IMR-90 (cell line): ENCODE results near the gene IKBKE. TPM values are rescaled to one million over a fixed set of nuclear protein-coding genes. Genes with fewer than 3 reads are reported as not detected.

Experiments
- ATAC-seq: fragments of 200-7000 bp; cut with Tn5 transposase; 2 replicates; pipeline ENCODE4 v1.9.1; 2020; ENCODE audit warnings: low read depth, mild to moderate bottlenecking, moderate library complexity
- BruUV-seq: library from RNA; stranded (reverse); fragments of 400-500 nt; replicated peaks from 2 replicates; lab custom pipeline; 2021; lab: Mats Ljungman, UMichigan
- CTCF ChIA-PET: fragments of 300-600 bp; formaldehyde crosslinking; extraction: SDS; loops from one replicate; lab custom pipeline; 2021; ENCODE audit warnings: antibody characterized with exemption; lab: Yijun Ruan, JAX
- POLR2A ChIA-PET: fragments of 300-600 bp; sonication (Branson Sonifier 250); formaldehyde crosslinking; loops from one replicate; lab custom pipeline; 2022; ENCODE audit warnings: antibody characterized with exemption; ENCODE audit not compliant: unreplicated experiment; lab: Charles Lee
- DNase-seq: peaks from one replicate; pipeline ENCODE4 v3.0.0; 2013
- H2AFZ ChIP-seq: replicated peaks from 2 replicates; pipeline ENCODE3; 2013; ENCODE audit warnings: low read length, mild to moderate bottlenecking; ENCODE audit not compliant: poor library complexity
- H2AK5ac ChIP-seq: 2 replicates; pipeline ENCODE4 v1.6.1; 2013; ENCODE audit warnings: low read depth, low read length, inconsistent platforms
- H2AK9ac ChIP-seq: replicated peaks from 2 replicates; pipeline ENCODE3; 2013; ENCODE audit warnings: mild to moderate bottlenecking, low read depth, low read length, moderate library complexity; ENCODE audit not compliant: poor library complexity
- H2BK120ac ChIP-seq: 2 replicates; pipeline ENCODE4 v1.6.1; 2013; ENCODE audit warnings: low read depth, low read length, inconsistent platforms
- H2BK15ac ChIP-seq: 3 replicates; pipeline ENCODE4 v1.6.1; 2013; ENCODE audit warnings: low read depth, low read length, inconsistent platforms
- H2BK20ac ChIP-seq: 2 replicates; pipeline ENCODE4 v1.6.1; 2013; ENCODE audit warnings: low read depth, mild to moderate bottlenecking, inconsistent platforms, low read length, moderate library complexity
- H2BK5ac ChIP-seq: 2 replicates; pipeline ENCODE4 v1.6.1; 2013; ENCODE audit warnings: mild to moderate bottlenecking, low read depth, low read length, inconsistent platforms; ENCODE audit not compliant: poor library complexity, severe bottlenecking
- H3K14ac ChIP-seq: replicated peaks from 2 replicates; pipeline ENCODE4 v1.6.1; 2013; ENCODE audit warnings: low read depth, low read length, inconsistent platforms
- H3K18ac ChIP-seq: 2 replicates; pipeline ENCODE4 v1.6.1; 2013; ENCODE audit warnings: low read depth, low read length, control low read depth
- H3K23ac ChIP-seq: 2 replicates; pipeline ENCODE4 v1.6.1; 2013; ENCODE audit warnings: low read depth, low read length, inconsistent platforms
- H3K27ac ChIP-seq: 2 replicates; pipeline ENCODE4 v1.5.1; 2013; ENCODE audit warnings: mild to moderate bottlenecking, control low read depth, low read length; ENCODE audit not compliant: insufficient read depth
- H3K27me3 ChIP-seq: 2 replicates; pipeline ENCODE4 v1.6.1; 2013; ENCODE audit warnings: low read length; ENCODE audit not compliant: control insufficient read depth, insufficient read depth
- H3K36me3 ChIP-seq: 2 replicates; pipeline ENCODE4 v1.6.1; 2013; ENCODE audit warnings: low read length, mixed read lengths; ENCODE audit not compliant: control insufficient read depth, insufficient read depth
- H3K4ac ChIP-seq: 2 replicates; pipeline ENCODE4 v1.6.1; 2013; ENCODE audit warnings: low read depth, low read length, inconsistent platforms
- H3K4me1 ChIP-seq: 2 replicates; pipeline ENCODE4 v1.6.1; 2013; ENCODE audit warnings: low read length, mixed read lengths; ENCODE audit not compliant: control insufficient read depth, insufficient read depth
- H3K4me2 ChIP-seq: 2 replicates; pipeline ENCODE4 v1.6.1; 2013; ENCODE audit warnings: low read depth, mild to moderate bottlenecking, control low read depth, low read length, moderate library complexity
- H3K4me3 ChIP-seq: 2 replicates; pipeline ENCODE4 v1.5.1; 2013; ENCODE audit warnings: low read depth, mild to moderate bottlenecking, control low read depth, low read length, moderate library complexity; ENCODE audit not compliant: insufficient read depth
- H3K56ac ChIP-seq: 2 replicates; pipeline ENCODE4 v1.6.1; 2013; ENCODE audit warnings: low read length, inconsistent platforms; ENCODE audit not compliant: insufficient read depth; ENCODE audit errors: extremely low read depth
- H3K79me1 ChIP-seq, 2 experiments: 2 replicates each; pipeline ENCODE4 v1.6.1; 2013; ENCODE audit warnings: low read length in 2 of 2, inconsistent platforms in 1 of 2, low read depth in 1 of 2
- H3K9ac ChIP-seq: 2 replicates; pipeline ENCODE4 v1.6.1; 2013; ENCODE audit warnings: low read depth, low read length, control low read depth
- H3K9me1 ChIP-seq: 2 replicates; pipeline ENCODE4 v1.6.1; 2013; ENCODE audit warnings: low read length, inconsistent platforms; ENCODE audit not compliant: insufficient read depth
- H3K9me3 ChIP-seq: 2 replicates; pipeline ENCODE4 v1.6.1; 2013; ENCODE audit warnings: low read length; ENCODE audit not compliant: control insufficient read depth, insufficient read depth
- H4K20me1 ChIP-seq: 2 replicates; pipeline ENCODE4 v1.6.1; 2013; ENCODE audit warnings: low read length, inconsistent platforms; ENCODE audit not compliant: insufficient read depth
- H4K5ac ChIP-seq: 2 replicates; pipeline ENCODE4 v1.6.1; 2013; ENCODE audit warnings: mild to moderate bottlenecking, low read depth, low read length, control low read depth
- H4K8ac ChIP-seq, 2 experiments: 2 replicates each; pipeline ENCODE4 v1.6.1; 2013; ENCODE audit warnings: low read depth in 2 of 2, low read length in 2 of 2, control low read depth in 1 of 2, inconsistent platforms in 1 of 2
- H4K91ac ChIP-seq: 2 replicates; pipeline ENCODE4 v1.6.1; 2013; ENCODE audit warnings: low read depth, low read length, inconsistent platforms; ENCODE audit not compliant: insufficient read depth
- CHD1 ChIP-seq: IDR thresholded peaks from 2 replicates; pipeline ENCODE4 v1.6.1; 2012; ENCODE audit warnings: low read depth, low read length, improper control_type of control experiment
- CTCF ChIP-seq: conservative IDR thresholded peaks from 2 replicates; pipeline ENCODE4 v1.5.1; 2012; ENCODE audit warnings: mild to moderate bottlenecking, low read depth, low read length, improper control_type of control experiment
- MAFK ChIP-seq: IDR thresholded peaks from 2 replicates; pipeline ENCODE4 v1.6.1; 2012; ENCODE audit warnings: low read depth, low read length, improper control_type of control experiment
- NFE2L2 ChIP-seq: fragments of 150-350 bp; IDR thresholded peaks from 2 replicates; pipeline ENCODE4 v1.6.1; 2016; ENCODE audit warnings: low read depth, mild to moderate bottlenecking, low read length
- POLR2A ChIP-seq: IDR thresholded peaks from 2 replicates; pipeline ENCODE4 v1.6.1; 2012; ENCODE audit warnings: mild to moderate bottlenecking, low read depth, low read length
- RAD21 ChIP-seq: IDR thresholded peaks from 2 replicates; pipeline ENCODE4 v1.6.1; 2012; ENCODE audit warnings: low read length, improper control_type of control experiment
- RCOR1 ChIP-seq: IDR thresholded peaks from 2 replicates; pipeline ENCODE4 v1.6.1; 2012; ENCODE audit warnings: mild to moderate bottlenecking, low read length, improper control_type of control experiment; ENCODE audit not compliant: insufficient replicate concordance
- RFX5 ChIP-seq: IDR thresholded peaks from 2 replicates; pipeline ENCODE4 v1.8.0; 2012; ENCODE audit warnings: low read depth, mild to moderate bottlenecking, low read length, moderate library complexity
- SMC3 ChIP-seq: fragments of 150-350 bp; IDR thresholded peaks from 2 replicates; pipeline ENCODE4 v1.6.1; 2016; ENCODE audit warnings: low read depth, mild to moderate bottlenecking, antibody characterized with exemption, low read length, moderate library complexity
- WGBS, 2 experiments: methylation state at CpG; one replicate each; pipeline versions ENCODE4 v1.1.5 to v1.1.7; 2013; ENCODE audit warnings: missing lambda C conversion rate in 2 of 2; ENCODE audit not compliant: insufficient read length in 1 of 2; ENCODE audit errors: extremely low coverage in 2 of 2; 5-methylcytosine and 5-hydroxymethylcytosine counted together
- dilution Hi-C: fragments of 300-500 bp; cut with HindIII; formaldehyde crosslinking; loops from one replicate; pipeline ENCODE4 v1.14.3; 2018; ENCODE audit warnings: low sequenced_read_pairs; ENCODE audit not compliant: unreplicated experiment
- in situ Hi-C: fragments of 300-500 bp; cut with MboI; formaldehyde crosslinking; loops from 3 replicates; pipeline ENCODE4 v1.14.3; 2019; ENCODE audit warnings: low sequenced_read_pairs, inconsistent platforms, mixed read lengths
- intact Hi-C: fragments of 100-400 bp; cut with micrococcal nuclease; formaldehyde crosslinking; loops from 2 replicates; pipeline ENCODE4 v1.10.0; 2022
- polyA plus RNA-seq, 3 experiments: library from polyadenylated mRNA; depleted of rRNA; stranded (reverse); fragments of >200 nt; gene quantifications; 2 replicates each; pipeline ENCODE4 v1.2.3, GENCODE V29; 2012; ENCODE audit warnings: low replicate concordance in 1 of 3
- total RNA-seq: library from RNA; depleted of rRNA; stranded (reverse); fragments of >200 nt; gene quantifications from 2 replicates; pipeline ENCODE4 v1.2.3, GENCODE V29; 2012

IKBKE gene
- total and polyA plus RNA-seq, 2 of the 4 experiments (the other 2 are of a cell fraction): 20.3 to 24.0 TPM

- POLR2A ChIA-PET: no interaction called here
- no TSS peak for BruUV-seq
- CTCF ChIA-PET: interaction anchor here (1.0 to 2.5 kb wide), 2 partner anchors 10 to 45 kb away, joined by 3 to 8 read pairs; no protein-coding TSS in a partner anchor
These were observed 29.8 kb downstream of the IKBKE start for GRCh38 chr1:206500046-206500445.

More at GRCh38 chr1:206500046-206500445, 29.8 kb downstream of the IKBKE start:
- Histone ChIP-seq H2BK20ac (no peak overlapping the region), H2BK15ac (no peak overlapping the region), H3K4ac (peak overlapping the region; percentile 7; the same call in 1 of the 2 replicates), H3K9me1 (peaks cover 28% of the 10 kb centered on the region), H3K14ac (no peak overlapping the region), H3K9ac (no peak overlapping the region), H3K79me1 (peaks cover 0 to 5% of the 10 kb centered on the region in 2 experiments; a peak in 1 of 4 replicates), H3K23ac (no peak overlapping the region), H2AFZ (no peak overlapping the region), H3K56ac (no peak overlapping the region), H3K27ac (no peak overlapping the region), H4K5ac (no peak overlapping the region), H2BK120ac (no peak overlapping the region), H4K91ac (no peak overlapping the region), H3K36me3 (peaks cover 10% of the 10 kb centered on the region), H4K8ac (no peak overlapping the region), H3K4me2 (no peak overlapping the region), H3K27me3 (no peaks in the 10 kb centered on the region), H2BK5ac (no peak overlapping the region), H3K4me1 (peaks cover 20% of the 10 kb centered on the region), H3K18ac (no peak overlapping the region), H2AK9ac (no peak overlapping the region), H3K4me3 (no peak overlapping the region), H4K20me1 (0 out of 2 replicates have a peak, but pooled peaks cover 3% of the 10 kb centered on the region), H3K9me3 (no peaks in the 10 kb centered on the region), H2AK5ac (peak overlapping the region; percentile 38; the same call in 1 of the 2 replicates)
- DNase-seq (no peak), ATAC-seq (no peak)
- TF ChIP-seq RCOR1: no peak
- no peak for TF ChIP-seq RAD21
- no peak for TF ChIP-seq CTCF
- TF ChIP-seq CHD1: no peak
- no peak for TF ChIP-seq SMC3
- no peak for TF ChIP-seq POLR2A
- TF ChIP-seq MAFK: no peak
- no peak for TF ChIP-seq NFE2L2
- TF ChIP-seq RFX5: no peak
- 100% methylated on average over 1 of the region's 3 CpGs; no CpG with 5 or more reads in 1 of the 2 experiments for WGBS, 2 experiments
- dilution Hi-C loops (no loop called here), in situ Hi-C loops (no loop called here), intact Hi-C loops (loop anchor here (2.0 kb wide), 1 partner anchor 19 kb away; no protein-coding TSS in a partner anchor)
